ENCODE data around the gene FAM78A. TPM values are rescaled to one million over a fixed set of nuclear protein-coding genes. Genes with fewer than 3 reads are reported as not detected.

Gene FAM78A
- total RNA-seq, 1 experiment from 2014 or later: 0.84 TPM

DNA sequence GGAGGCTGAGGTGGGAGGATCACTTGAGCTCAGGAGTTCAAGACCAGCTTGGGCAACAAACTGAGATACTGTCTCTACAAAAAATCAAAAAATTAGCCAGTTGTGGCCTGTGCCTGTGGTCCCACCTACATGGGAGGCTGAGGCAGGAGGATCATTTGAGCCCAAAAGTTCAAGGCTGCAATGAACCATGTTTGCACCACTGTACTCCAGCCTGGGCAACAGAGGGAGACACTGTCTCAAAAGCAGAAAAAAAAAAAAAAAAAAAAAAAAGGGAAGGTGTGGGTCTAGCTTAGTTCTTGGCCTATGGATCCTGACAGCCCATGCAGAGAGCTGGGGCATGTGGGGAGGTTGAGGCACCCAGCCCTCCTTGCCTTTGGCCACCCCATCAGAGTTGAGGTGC, 24.1 kb upstream of the FAM78A start:
- BruUV-seq (replicated peaks): no TSS peak
- POLR2A ChIA-PET (ENCODE audit: low non-redundant PET): no interaction called here

GRCh38 chr9:131299961-131300347, 23.6 kb upstream of the FAM78A start:
- Histone ChIP-seq H3K4me1 (ENCODE audit: insufficient read depth, low read length, poor library complexity, severe bottlenecking) (no peaks in the 10 kb centered on the region), H3K27me3 (replicated peaks; ENCODE audit: insufficient read depth, low read depth, low read length, poor library complexity) (no peaks in the 10 kb centered on the region), H3K27ac (ENCODE audit: low read depth, low read length, poor library complexity, severe bottlenecking) (no peak overlapping the region), H3K36me3 (ENCODE audit: insufficient read depth, low read length, poor library complexity, severe bottlenecking) (no peaks in the 10 kb centered on the region), H3K4me3 (ENCODE audit: low read depth, low read length, poor library complexity, severe bottlenecking) (no peak overlapping the region), H3K9me3 (ENCODE audit: low read depth, low read length, poor library complexity, severe bottlenecking) (no peaks in the 10 kb centered on the region)
- ChIA-PET CTCF (interaction anchor here (0.6 kb wide), 1 partner anchor 14 kb away, joined by 4 read pairs; no protein-coding TSS in a partner anchor), POLR2A (ENCODE audit: low non-redundant PET) (no interaction called here)
- DNase-seq (ENCODE audit: low spot score): no peak
- BruUV-seq (replicated peaks): no TSS peak
- intact Hi-C loops (cut with micrococcal nuclease; ENCODE audit: unreplicated experiment): no loop called here
- TF ChIP-seq CTCF (conservative IDR thresholded peaks at IDR 0.05; ENCODE audit: low read depth, low read length): no peak
- TF ChIP-seq EZH2 (IDR thresholded peaks at IDR 0.05; ENCODE audit: borderline replicate concordance, low read depth, low read length, poor library complexity, severe bottlenecking): no peak

More for the DNA sequence above, 24.1 kb upstream of the FAM78A start:
- no peak for DNase-seq (ENCODE audit: low spot score)
- no peaks in the 10 kb centered on the region for H3K27me3 ChIP-seq (replicated peaks; ENCODE audit: insufficient read depth, low read depth, low read length, poor library complexity)
- H3K4me1 ChIP-seq (ENCODE audit: insufficient read depth, low read length, poor library complexity, severe bottlenecking): no peaks in the 10 kb centered on the region
- TF ChIP-seq EZH2 (IDR thresholded peaks at IDR 0.05; ENCODE audit: borderline replicate concordance, low read depth, low read length, poor library complexity, severe bottlenecking) (no peak), CTCF (conservative IDR thresholded peaks at IDR 0.05; ENCODE audit: low read depth, low read length) (no peak)
- H3K9me3 ChIP-seq (ENCODE audit: low read depth, low read length, poor library complexity, severe bottlenecking): no peaks in the 10 kb centered on the region
- CTCF ChIA-PET: no interaction called here
- no peak overlapping the region for H3K4me3 ChIP-seq (ENCODE audit: low read depth, low read length, poor library complexity, severe bottlenecking)
- H3K36me3 ChIP-seq (ENCODE audit: insufficient read depth, low read length, poor library complexity, severe bottlenecking): no peaks in the 10 kb centered on the region
- H3K27ac ChIP-seq (ENCODE audit: low read depth, low read length, poor library complexity, severe bottlenecking): no peak overlapping the region
- intact Hi-C loops (cut with micrococcal nuclease; ENCODE audit: unreplicated experiment): no loop called here

- TF ChIP-seq EZH2 (IDR thresholded peaks at IDR 0.05; ENCODE audit: borderline replicate concordance, low read depth, low read length, poor library complexity, severe bottlenecking) (no peak), CTCF (conservative IDR thresholded peaks at IDR 0.05; ENCODE audit: low read depth, low read length) (no peak)
- Histone ChIP-seq H3K9me3 (ENCODE audit: low read depth, low read length, poor library complexity, severe bottlenecking) (no peaks in the 10 kb centered on the region), H3K4me1 (ENCODE audit: insufficient read depth, low read length, poor library complexity, severe bottlenecking) (no peaks in the 10 kb centered on the region), H3K27me3 (replicated peaks; ENCODE audit: insufficient read depth, low read depth, low read length, poor library complexity) (no peaks in the 10 kb centered on the region), H3K27ac (ENCODE audit: low read depth, low read length, poor library complexity, severe bottlenecking) (no peak overlapping the region), H3K4me3 (ENCODE audit: low read depth, low read length, poor library complexity, severe bottlenecking) (no peak overlapping the region), H3K36me3 (ENCODE audit: insufficient read depth, low read length, poor library complexity, severe bottlenecking) (no peaks in the 10 kb centered on the region)
- no TSS peak for BruUV-seq (replicated peaks)
- ChIA-PET POLR2A (ENCODE audit: low non-redundant PET) (no interaction called here), CTCF (interaction anchor here (0.6 kb wide), 1 partner anchor 13 kb away, joined by 4 read pairs; no protein-coding TSS in a partner anchor)
- intact Hi-C loops (cut with micrococcal nuclease; ENCODE audit: unreplicated experiment): no loop called here
- DNase-seq (ENCODE audit: low spot score): no peak
Measured at GRCh38 chr9:131299346-131299960, 23.1 kb upstream of the FAM78A start.

All from A673 (cell line).